Left lung (tissue), 10 donors: ENCODE data around the gene TARBP1. TPM values are rescaled to one million over a fixed set of nuclear protein-coding genes. Genes with fewer than 3 reads are reported as not detected.

ENCODE experiments used
- ATAC-seq: fragments of 200-7000 bp; cut with Tn5 transposase; one replicate; pipeline ENCODE4 v1.9.1; 2020; ENCODE audit warnings: moderate library complexity
- DNase-seq, 4 donors: peaks; one replicate each; pipeline ENCODE4 v3.0.0-alpha.2; 2013 to 2020
- H3K27ac ChIP-seq, 2 donors: fragments of 200-600 bp; sonication (generic) in 1 of 2; one replicate each; pipeline versions ENCODE4 v1.5.0 to v1.8.0; 2020 to 2021
- H3K27me3 ChIP-seq, 2 donors: fragments of 200-600 bp; sonication (generic) in 1 of 2; one replicate each; pipeline versions ENCODE4 v1.5.0 to v1.8.0; 2020 to 2021
- H3K36me3 ChIP-seq, 2 donors: fragments of 200-600 bp; sonication (generic) in 1 of 2; one replicate each; pipeline versions ENCODE4 v1.5.0 to v1.8.0; 2020 to 2021
- H3K4me1 ChIP-seq, 2 donors: fragments of 200-600 bp; one replicate each; pipeline ENCODE4 v1.8.0; 2021
- H3K4me3 ChIP-seq, 2 donors: fragments of 200-600 bp; sonication (generic) in 1 of 2; one replicate each; pipeline versions ENCODE4 v1.5.0 to v1.8.0; 2020 to 2021; ENCODE audit warnings: mild to moderate bottlenecking in 1 of 2
- H3K9me3 ChIP-seq, 2 donors: fragments of 200-600 bp; sonication (generic) in 1 of 2; one replicate each; pipeline versions ENCODE4 v1.5.0 to v1.8.0; 2020 to 2021
- intact Hi-C, 2 donors: fragments of 100-400 bp; cut with DNase I; formaldehyde crosslinking; loops; one replicate each; pipeline versions ENCODE4 v1.11.2 to v1.14.2; 2022
- polyA plus RNA-seq, 6 donors: library from polyadenylated mRNA; unstranded; fragments of 120-200 nt; gene quantifications; one replicate each; pipeline ENCODE4 v1.2.1, GENCODE V29; 2013; ENCODE audit not compliant: insufficient read length in 6 of 6
- total RNA-seq, 2 donors: library from RNA; stranded (reverse); fragmentation: NEBNext Ultra II Directional; extraction: Animal tissue kit (Norgen Biotek cat#: 25700); gene quantifications; one replicate each; pipeline ENCODE4 v1.2.1, GENCODE V29; 2021
- TF ChIP-seq, protein P1 (sequence below), 2 donors: fragments of 200-600 bp; sonication (generic) in 1 of 2; IDR thresholded peaks; one replicate each; pipeline versions ENCODE4 v1.5.0 to v1.8.0; 2021; ENCODE audit warnings: antibody characterized with exemption in 2 of 2
- donor health status: DM: no; HTN: yes; CAD: no.
- donor health status: DM: no; HTN: no; CAD: no.

TARBP1 gene
- total and polyA plus RNA-seq, 8 donors: 20.9 to 113 (median 97.3) TPM

DNA sequence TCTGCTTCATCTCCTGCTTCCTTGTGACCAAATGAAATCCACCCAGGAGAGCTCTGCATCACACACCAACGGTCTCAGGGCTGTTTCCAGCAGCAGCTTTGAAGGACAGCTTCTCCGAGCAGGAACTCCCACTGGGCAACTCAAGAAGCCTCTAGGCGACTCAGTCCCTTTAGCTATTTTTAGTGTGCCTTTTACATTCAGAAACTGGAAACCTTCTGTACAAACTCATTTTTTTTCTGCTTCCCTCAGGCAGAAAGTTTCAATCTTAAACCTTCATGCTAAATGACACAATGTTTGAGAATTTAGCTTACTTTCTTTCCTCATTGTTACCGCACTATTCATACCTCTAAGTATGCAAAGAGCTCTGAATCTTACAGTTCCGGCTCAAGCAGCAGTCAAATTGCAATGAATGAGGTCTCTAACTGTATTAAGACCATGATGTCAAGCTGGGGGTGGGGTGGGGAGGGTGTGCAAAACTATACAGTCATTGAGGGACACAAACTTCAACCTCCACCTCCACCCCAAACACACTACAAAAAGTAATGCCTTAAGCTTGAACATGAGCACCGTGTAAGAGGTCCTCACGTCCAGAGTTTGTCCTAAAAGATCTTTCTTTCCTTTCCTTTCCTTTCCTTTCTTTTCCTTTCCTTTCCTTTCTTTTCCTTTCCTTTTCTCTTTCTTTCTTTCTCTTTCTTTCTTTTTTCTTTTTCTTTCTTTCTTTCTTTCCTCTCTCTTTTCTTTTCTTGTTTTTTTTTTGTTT, 16.4 kb upstream of the TARBP1 start:
- ATAC-seq: peak; percentile 55
- Histone ChIP-seq H3K4me3 (no peak overlapping the region), H3K4me1 (peaks cover 13 to 22% of the 10 kb centered on the region in 2 donors), H3K27ac (peak overlapping the region; percentile 35 to 63), H3K27me3 (no peaks in the 10 kb centered on the region), H3K36me3 (no peaks in the 10 kb centered on the region), H3K9me3 (no peaks in the 10 kb centered on the region)
- intact Hi-C loops: loop anchor here in 1 of 2 donors (5.0 kb wide), 1 partner anchor 597 kb away; no protein-coding TSS in a partner anchor
- TF ChIP-seq, protein P1, sequence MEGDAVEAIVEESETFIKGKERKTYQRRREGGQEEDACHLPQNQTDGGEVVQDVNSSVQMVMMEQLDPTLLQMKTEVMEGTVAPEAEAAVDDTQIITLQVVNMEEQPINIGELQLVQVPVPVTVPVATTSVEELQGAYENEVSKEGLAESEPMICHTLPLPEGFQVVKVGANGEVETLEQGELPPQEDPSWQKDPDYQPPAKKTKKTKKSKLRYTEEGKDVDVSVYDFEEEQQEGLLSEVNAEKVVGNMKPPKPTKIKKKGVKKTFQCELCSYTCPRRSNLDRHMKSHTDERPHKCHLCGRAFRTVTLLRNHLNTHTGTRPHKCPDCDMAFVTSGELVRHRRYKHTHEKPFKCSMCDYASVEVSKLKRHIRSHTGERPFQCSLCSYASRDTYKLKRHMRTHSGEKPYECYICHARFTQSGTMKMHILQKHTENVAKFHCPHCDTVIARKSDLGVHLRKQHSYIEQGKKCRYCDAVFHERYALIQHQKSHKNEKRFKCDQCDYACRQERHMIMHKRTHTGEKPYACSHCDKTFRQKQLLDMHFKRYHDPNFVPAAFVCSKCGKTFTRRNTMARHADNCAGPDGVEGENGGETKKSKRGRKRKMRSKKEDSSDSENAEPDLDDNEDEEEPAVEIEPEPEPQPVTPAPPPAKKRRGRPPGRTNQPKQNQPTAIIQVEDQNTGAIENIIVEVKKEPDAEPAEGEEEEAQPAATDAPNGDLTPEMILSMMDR (IDR thresholded peaks at IDR 0.05): no peak
- peak in 1 of 4 donors; percentile 72 for DNase-seq

GRCh38 chr1:234494049-234494448, 15.1 kb upstream of the TARBP1 start:
- H3K4me1 ChIP-seq: peaks cover 3 to 10% of the 10 kb centered on the region in 2 donors
- DNase-seq (no peak), ATAC-seq (no peak)
- TF ChIP-seq, protein P1 (IDR thresholded peaks at IDR 0.05): no peak
- no peaks in the 10 kb centered on the region for H3K36me3 ChIP-seq
- no peak overlapping the region for H3K27ac ChIP-seq
- intact Hi-C loops: loop anchor here in 1 of 2 donors (5.0 kb wide), 1 partner anchor 588 kb away; no protein-coding TSS in a partner anchor
- no peak overlapping the region for H3K4me3 ChIP-seq
- no peaks in the 10 kb centered on the region for H3K27me3 ChIP-seq
- H3K9me3 ChIP-seq: no peaks in the 10 kb centered on the region

DNA sequence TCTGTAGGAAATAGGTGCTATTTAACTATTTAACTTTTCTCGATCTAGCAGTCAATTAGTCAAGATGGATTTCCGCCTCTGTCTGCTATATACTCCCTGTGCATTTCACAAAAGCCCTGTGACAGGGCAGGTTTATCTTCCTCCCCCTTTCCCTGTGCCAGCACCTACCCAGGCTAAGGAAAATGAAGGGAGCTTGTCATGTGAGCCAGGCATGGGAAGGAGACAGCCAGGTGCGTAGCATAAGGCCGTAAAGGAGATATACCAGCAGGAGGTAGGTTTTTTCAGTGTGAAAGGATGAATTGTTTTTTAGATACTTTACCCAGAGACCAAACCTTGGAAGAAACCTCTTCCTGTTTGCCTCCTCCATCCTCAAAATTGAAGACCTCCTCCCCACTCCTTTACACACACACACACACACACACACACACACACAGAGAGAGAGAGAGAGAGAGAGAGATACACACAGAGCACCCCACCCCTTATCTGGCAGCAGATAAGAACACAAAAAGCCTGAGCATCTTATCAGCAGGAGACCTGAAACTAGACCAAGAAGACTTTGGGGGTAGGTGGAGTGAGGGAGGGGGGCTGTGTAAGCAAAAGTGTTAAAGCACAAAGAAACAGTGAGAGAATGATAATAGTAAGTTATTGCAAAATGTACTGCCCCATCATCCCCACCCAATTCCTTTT, 12.0 kb upstream of the TARBP1 start:
- Histone ChIP-seq H3K4me3 (no peak overlapping the region), H3K9me3 (no peaks in the 10 kb centered on the region), H3K27me3 (no peaks in the 10 kb centered on the region), H3K27ac (no peak overlapping the region), H3K36me3 (no peaks in the 10 kb centered on the region), H3K4me1 (peaks cover 0 to 13% of the 10 kb centered on the region in 2 donors)
- TF ChIP-seq, protein P1 (IDR thresholded peaks at IDR 0.05): no peak
- intact Hi-C loops: loop anchor here in 1 of 2 donors (5.0 kb wide), 1 partner anchor 591 kb away; no protein-coding TSS in a partner anchor
- no peak for ATAC-seq
- no peak for DNase-seq

DNA sequence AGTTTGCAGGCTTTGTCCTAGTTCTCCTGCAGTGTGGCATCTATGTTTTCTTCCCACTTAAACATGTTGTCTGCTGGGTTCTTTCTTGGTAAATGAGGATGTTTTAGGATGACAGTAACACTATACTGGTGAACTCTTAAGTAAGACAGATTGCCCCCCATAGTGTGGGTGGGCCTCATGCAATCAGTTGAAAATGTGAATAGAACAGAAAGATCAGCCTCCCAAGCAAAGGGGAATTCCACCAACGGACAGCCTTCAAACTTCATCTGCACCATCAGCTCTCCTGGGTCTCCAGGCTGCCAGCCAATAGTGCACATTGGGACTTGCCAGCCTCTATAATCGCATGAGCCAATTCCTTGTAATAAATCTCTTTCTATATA, 10.7 kb upstream of the TARBP1 start:
- ATAC-seq (no peak), DNase-seq (no peak)
- TF ChIP-seq, protein P1 (IDR thresholded peaks at IDR 0.05): no peak
- Histone ChIP-seq H3K9me3 (no peaks in the 10 kb centered on the region), H3K27ac (no peak overlapping the region), H3K27me3 (no peaks in the 10 kb centered on the region), H3K4me3 (no peak overlapping the region), H3K4me1 (peaks cover 0 to 13% of the 10 kb centered on the region in 2 donors), H3K36me3 (no peaks in the 10 kb centered on the region)
- intact Hi-C loops: loop anchor here in 1 of 2 donors (5.0 kb wide), 1 partner anchor 593 kb away; no protein-coding TSS in a partner anchor
